Ishikawa (cell line): ENCODE measurements around the gene SNORC.

Source experiments
- CEBPB ChIP-seq: IDR thresholded peaks from 2 replicates; pipeline ENCODE4 v1.6.1; 2012
- CREB1 ChIP-seq: IDR thresholded peaks from 2 replicates; pipeline ENCODE4 v1.6.1; 2012; ENCODE audit warnings: low read depth
- EGR1 ChIP-seq: IDR thresholded peaks from 2 replicates; pipeline ENCODE4 v1.6.1; 2012
- EP300 ChIP-seq: IDR thresholded peaks from 2 replicates; pipeline ENCODE4 v1.6.1; 2012; ENCODE audit warnings: borderline replicate concordance
- NFIC ChIP-seq: IDR thresholded peaks from 2 replicates; pipeline ENCODE4 v1.6.1; 2012
- REST ChIP-seq: IDR thresholded peaks from 2 replicates; pipeline ENCODE4 v1.6.1; 2012; ENCODE audit warnings: low read depth, mild to moderate bottlenecking
- TAF1 ChIP-seq: IDR thresholded peaks from 2 replicates; pipeline ENCODE4 v1.6.1; 2012; ENCODE audit warnings: low read depth, mild to moderate bottlenecking
- TCF12 ChIP-seq: IDR thresholded peaks from 2 replicates; pipeline ENCODE4 v1.6.1; 2012; ENCODE audit warnings: low read depth
- YY1 ChIP-seq: IDR thresholded peaks from 2 replicates; pipeline ENCODE4 v1.6.1; 2012; ENCODE audit warnings: low read depth
- TF ChIP-seq, protein P1 (sequence below): IDR thresholded peaks from 2 replicates; pipeline ENCODE4 v1.6.1; 2012

- no peak for TF ChIP-seq YY1
- TF ChIP-seq EGR1: no peak
- TF ChIP-seq, protein P1, sequence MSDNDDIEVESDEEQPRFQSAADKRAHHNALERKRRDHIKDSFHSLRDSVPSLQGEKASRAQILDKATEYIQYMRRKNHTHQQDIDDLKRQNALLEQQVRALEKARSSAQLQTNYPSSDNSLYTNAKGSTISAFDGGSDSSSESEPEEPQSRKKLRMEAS: no peak
- TF ChIP-seq CEBPB: no peak
- no peak for TF ChIP-seq TAF1
- no peak for TF ChIP-seq CREB1
- TF ChIP-seq TCF12: no peak
- no peak for TF ChIP-seq REST
- TF ChIP-seq NFIC: no peak
- TF ChIP-seq EP300: no peak
These were observed 9.3 kb upstream of the SNORC start for GRCh38 chr2:232860593-232861241.
